ENCODE results near the gene NT5C1B.

Gene NT5C1B

DNA sequence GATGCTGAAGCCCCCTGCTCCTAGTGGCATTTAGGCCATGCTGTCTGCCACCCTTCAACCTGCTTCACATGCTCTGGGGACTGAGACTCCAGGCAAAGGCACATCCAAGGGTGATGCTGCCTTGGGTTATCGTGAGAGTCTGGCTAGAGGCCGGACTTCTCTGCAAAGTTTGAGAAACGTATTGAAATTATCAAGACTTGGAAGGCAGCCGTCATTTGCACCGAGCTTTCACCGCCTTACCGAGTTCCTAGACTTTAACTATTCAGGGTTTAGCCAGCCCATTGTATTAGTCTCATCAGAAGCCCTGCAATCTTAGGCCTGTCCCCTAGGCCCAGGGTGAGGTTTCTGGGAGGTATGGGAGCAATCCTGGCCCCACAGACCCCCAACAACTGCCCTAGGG is 62.9 kb downstream of the NT5C1B start:
- no peak for TF ChIP-seq TAF1 (IDR thresholded peaks at IDR 0.05; ENCODE audit: borderline replicate concordance, insufficient read depth, low read length)
- no peak for TF ChIP-seq SIN3A (IDR thresholded peaks at IDR 0.05; ENCODE audit: borderline replicate concordance, insufficient read depth, low read length)
- TF ChIP-seq, protein P1, sequence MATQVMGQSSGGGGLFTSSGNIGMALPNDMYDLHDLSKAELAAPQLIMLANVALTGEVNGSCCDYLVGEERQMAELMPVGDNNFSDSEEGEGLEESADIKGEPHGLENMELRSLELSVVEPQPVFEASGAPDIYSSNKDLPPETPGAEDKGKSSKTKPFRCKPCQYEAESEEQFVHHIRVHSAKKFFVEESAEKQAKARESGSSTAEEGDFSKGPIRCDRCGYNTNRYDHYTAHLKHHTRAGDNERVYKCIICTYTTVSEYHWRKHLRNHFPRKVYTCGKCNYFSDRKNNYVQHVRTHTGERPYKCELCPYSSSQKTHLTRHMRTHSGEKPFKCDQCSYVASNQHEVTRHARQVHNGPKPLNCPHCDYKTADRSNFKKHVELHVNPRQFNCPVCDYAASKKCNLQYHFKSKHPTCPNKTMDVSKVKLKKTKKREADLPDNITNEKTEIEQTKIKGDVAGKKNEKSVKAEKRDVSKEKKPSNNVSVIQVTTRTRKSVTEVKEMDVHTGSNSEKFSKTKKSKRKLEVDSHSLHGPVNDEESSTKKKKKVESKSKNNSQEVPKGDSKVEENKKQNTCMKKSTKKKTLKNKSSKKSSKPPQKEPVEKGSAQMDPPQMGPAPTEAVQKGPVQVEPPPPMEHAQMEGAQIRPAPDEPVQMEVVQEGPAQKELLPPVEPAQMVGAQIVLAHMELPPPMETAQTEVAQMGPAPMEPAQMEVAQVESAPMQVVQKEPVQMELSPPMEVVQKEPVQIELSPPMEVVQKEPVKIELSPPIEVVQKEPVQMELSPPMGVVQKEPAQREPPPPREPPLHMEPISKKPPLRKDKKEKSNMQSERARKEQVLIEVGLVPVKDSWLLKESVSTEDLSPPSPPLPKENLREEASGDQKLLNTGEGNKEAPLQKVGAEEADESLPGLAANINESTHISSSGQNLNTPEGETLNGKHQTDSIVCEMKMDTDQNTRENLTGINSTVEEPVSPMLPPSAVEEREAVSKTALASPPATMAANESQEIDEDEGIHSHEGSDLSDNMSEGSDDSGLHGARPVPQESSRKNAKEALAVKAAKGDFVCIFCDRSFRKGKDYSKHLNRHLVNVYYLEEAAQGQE (IDR thresholded peaks at IDR 0.05; ENCODE audit: insufficient read depth in 1 of 2, low read depth in 2 of 2, low read length in 2 of 2): no peak
- TF ChIP-seq POLR2AphosphoS5 (IDR thresholded peaks at IDR 0.05; ENCODE audit: low read depth, low read length): no peak
- no peak for TF ChIP-seq FOXP2 (optimal IDR thresholded peaks at IDR 0.05; ENCODE audit: borderline replicate concordance, extremely low read depth, extremely low read length, insufficient read depth)

DNA sequence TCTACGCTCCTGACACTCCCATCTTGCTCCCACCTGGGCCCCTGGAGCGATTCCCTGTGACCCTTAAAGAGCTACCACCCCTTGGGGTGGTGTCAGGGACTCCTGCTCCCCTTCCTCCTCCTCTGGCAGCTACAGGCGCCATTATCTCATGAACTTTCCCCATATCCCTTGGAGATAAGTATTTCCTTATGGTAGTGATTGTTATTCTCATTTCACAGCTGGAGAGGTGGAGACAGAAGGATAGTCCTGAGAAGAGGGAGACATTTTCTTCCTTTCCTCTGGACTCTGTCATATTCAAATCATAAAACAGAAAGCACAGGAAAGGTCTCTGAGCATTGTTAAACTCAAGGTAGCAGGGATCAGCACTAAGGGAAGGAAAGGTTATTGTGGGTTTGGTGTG is 63.5 kb downstream of the NT5C1B start:
- TF ChIP-seq SIN3A (IDR thresholded peaks at IDR 0.05; ENCODE audit: borderline replicate concordance, insufficient read depth, low read length) (no peak), TAF1 (IDR thresholded peaks at IDR 0.05; ENCODE audit: borderline replicate concordance, insufficient read depth, low read length) (no peak), FOXP2 (optimal IDR thresholded peaks at IDR 0.05; ENCODE audit: borderline replicate concordance, extremely low read depth, extremely low read length, insufficient read depth) (no peak), POLR2AphosphoS5 (IDR thresholded peaks at IDR 0.05; ENCODE audit: low read depth, low read length) (no peak)
- TF ChIP-seq, protein P1 (IDR thresholded peaks at IDR 0.05; ENCODE audit: insufficient read depth in 1 of 2, low read depth in 2 of 2, low read length in 2 of 2): no peak

DNA sequence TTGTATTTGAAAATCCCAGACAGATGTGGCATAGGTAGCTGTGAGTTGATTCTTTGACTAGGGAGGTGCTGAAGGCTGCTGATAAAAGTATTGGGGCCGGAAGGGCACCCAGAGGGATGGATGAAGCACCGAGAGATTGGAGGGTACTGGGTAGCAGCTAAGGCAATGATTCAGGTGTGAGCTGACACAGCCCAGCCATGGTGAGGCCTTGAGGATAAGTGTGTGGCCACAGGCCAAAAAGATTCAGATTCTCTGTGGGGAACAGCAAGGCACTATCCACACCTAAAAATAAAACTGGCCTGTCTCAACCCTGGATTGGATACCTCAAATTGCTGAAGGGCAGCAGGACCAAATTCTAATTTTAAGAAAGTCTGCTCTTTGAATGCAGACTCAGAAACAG is 64.1 kb downstream of the NT5C1B start:
- TF ChIP-seq FOXP2 (optimal IDR thresholded peaks at IDR 0.05; ENCODE audit: borderline replicate concordance, extremely low read depth, extremely low read length, insufficient read depth): no peak
- TF ChIP-seq SIN3A (IDR thresholded peaks at IDR 0.05; ENCODE audit: borderline replicate concordance, insufficient read depth, low read length): no peak
- no peak for TF ChIP-seq TAF1 (IDR thresholded peaks at IDR 0.05; ENCODE audit: borderline replicate concordance, insufficient read depth, low read length)
- TF ChIP-seq, protein P1 (IDR thresholded peaks at IDR 0.05; ENCODE audit: insufficient read depth in 1 of 2, low read depth in 2 of 2, low read length in 2 of 2): no peak
- TF ChIP-seq POLR2AphosphoS5 (IDR thresholded peaks at IDR 0.05; ENCODE audit: low read depth, low read length): no peak

DNA sequence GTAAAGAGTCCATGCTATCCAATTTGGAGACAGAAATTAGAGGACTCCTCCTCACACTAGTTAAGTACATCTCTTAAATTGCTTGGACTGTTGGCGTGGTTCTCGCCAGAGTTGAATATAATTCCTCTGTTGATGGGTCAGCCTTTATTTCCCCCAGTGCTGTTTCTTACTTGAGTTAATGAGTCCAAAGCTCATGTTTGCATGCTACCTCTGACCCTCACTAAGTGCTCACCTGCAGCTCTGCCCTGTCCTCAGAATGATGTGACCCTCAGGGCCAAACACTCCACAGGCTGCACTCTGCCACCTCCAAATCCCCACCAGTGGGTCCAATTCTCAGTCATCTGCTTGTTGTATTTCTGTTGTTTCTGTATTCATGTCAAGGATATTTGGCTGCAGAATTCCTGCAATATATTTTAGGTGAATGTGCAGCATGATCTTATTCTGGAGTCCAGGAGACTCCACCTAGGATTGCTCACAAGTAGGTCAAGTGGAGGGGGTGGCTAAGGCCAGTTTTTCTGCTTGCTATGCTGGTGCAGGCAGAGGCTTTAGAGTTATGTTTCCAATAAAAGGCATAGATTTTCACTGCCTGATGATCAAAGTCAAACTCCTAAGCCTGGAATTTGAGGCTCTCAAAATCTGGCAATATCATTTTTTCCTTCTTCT is 66.8 kb downstream of the NT5C1B start:
- no peak for TF ChIP-seq SIN3A (IDR thresholded peaks at IDR 0.05; ENCODE audit: borderline replicate concordance, insufficient read depth, low read length)
- TF ChIP-seq, protein P1 (IDR thresholded peaks at IDR 0.05; ENCODE audit: insufficient read depth in 1 of 2, low read depth in 2 of 2, low read length in 2 of 2): no peak
- TF ChIP-seq TAF1 (IDR thresholded peaks at IDR 0.05; ENCODE audit: borderline replicate concordance, insufficient read depth, low read length): no peak
- no peak for TF ChIP-seq POLR2AphosphoS5 (IDR thresholded peaks at IDR 0.05; ENCODE audit: low read depth, low read length)
- TF ChIP-seq FOXP2 (optimal IDR thresholded peaks at IDR 0.05; ENCODE audit: borderline replicate concordance, extremely low read depth, extremely low read length, insufficient read depth): no peak

All from PFSK-1 (cell line).